Cardiac fibroblast (primary cell): ENCODE results near the gene RARA.
A peak's percentile ranks its signal among the peaks of the same experiment; 100 is the strongest.

Experiments used
- DNase-seq, 2 donors: peaks; one replicate each; pipeline versions ENCODE4 v3.0.0 to v3.0.0-alpha.2; 2010; ENCODE audit warnings: low read depth in 2 of 2
- H3K4me3 ChIP-seq, 2 donors: replicated peaks in 1 of 2; 1 replicate in 1 of 2; 2 replicates in 1 of 2; pipeline ENCODE4 v1.5.1; 2011; ENCODE audit warnings: low read depth in 2 of 2, low read length in 2 of 2, mild to moderate bottlenecking in 2 of 2, moderate library complexity in 1 of 2
- CTCF ChIP-seq: IDR thresholded peaks from one replicate; pipeline ENCODE4 v1.5.1; 2011; ENCODE audit warnings: low read depth, mild to moderate bottlenecking, low read length, inconsistent platforms

The RARA gene

DNA sequence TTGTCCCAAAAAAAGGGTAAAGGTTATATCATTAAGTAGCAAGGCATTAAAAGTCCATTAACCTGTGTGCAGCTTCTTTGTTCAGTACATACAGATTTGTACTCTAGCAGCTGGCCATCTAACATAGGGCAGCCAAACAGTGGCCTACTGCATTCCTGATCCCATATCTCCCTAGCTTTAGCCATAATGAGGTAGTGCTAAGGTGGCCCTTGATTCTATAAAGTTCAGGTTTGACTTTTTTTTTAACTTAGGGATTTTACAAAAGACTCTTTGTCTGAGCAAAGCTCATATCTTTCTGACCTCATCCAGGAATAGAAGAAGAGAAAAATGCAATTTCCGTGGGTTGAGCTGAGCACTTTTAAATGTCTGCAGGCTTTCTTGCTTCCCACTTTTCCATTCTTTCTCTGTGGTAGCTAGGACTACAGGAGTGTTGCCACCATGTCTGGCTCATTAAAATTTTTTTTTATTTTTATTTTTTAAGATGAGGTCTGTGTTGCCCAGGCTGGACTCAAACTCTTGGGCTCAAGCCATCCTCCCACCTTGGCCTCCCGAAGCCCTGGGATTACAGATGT, 40.8 kb upstream of the RARA start:
- H3K4me3 ChIP-seq, result no peak overlapping the region
- DNase-seq, result no peak
- no peak for TF ChIP-seq CTCF

DNA sequence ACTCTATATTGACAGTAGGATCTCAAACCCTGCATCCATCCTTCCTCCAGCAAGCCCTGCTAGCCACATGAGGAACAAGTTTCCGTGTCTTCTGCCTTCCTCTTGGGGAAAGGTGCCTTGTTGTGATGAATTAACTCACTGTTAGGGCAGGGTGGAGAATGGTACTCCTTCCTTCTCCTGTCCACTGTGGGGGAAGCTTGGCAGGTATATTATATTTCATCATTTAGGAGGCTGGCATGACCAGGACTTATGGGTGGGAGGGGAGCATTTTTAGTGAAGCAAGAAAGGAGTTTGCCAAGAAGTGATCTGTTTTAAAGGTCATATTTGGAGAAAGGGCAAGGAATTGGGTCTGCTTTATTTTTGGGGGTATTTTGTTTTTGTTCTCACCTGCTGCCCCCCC, 30.6 kb upstream of the RARA start:
- H3K4me3 ChIP-seq, result no peak overlapping the region
- DNase-seq, result no peak
- TF ChIP-seq CTCF, result no peak

DNA sequence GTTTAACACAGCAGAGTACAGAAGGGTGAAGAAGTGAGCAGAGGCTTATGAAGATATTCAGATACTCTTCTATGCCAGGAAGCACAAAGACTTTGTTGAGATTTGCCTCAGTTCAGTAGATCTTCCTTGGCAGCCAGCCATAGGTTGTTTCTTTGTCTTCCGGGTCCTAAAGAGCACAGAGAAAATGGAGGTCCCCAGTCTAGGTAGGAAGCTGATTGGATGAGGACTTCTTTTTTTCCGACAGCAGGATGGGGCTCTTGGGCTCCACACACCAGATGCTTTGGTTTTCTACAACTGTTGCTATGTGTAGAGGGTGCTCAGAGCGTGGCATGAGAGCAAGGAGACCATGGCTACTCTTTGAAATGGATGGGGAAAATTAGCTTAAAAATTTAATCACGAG, 29.6 kb upstream of the RARA start:
- TF ChIP-seq CTCF, result no peak
- H3K4me3 ChIP-seq, result no peak overlapping the region
- no peak for DNase-seq

DNA sequence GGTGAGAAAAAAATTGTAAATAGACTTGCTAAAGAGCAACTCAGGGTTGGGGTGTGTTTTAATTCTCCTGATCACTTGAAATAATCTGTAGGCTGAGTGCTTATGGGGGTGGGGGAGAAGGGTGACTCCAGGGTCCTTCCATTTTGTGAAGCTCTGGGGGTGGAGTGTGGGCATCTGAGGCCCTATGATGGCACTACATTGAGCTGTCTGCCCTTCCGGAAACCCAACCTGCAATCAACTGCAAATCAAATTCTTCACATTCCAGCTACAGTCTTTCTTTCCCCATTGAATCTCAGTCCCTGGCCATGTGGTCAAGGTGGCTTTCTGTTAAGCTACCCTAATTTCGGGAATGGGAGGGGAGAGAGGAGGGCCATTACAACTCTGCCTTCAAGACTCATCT, 27.3 kb upstream of the RARA start:
- TF ChIP-seq CTCF, result no peak
- no peak overlapping the region for H3K4me3 ChIP-seq
- no peak for DNase-seq

GRCh38 chr17:40283662-40284061, 25.3 kb upstream of the RARA start:
- peak; percentile 72 to 89 for DNase-seq
- peak overlapping the region in 1 of 2 donors; percentile 14 for H3K4me3 ChIP-seq
- TF ChIP-seq CTCF, result no peak

- peak overlapping the region in 1 of 2 donors; percentile 14 for H3K4me3 ChIP-seq
- peak; percentile 76 to 78 for DNase-seq
- TF ChIP-seq CTCF, result peak; percentile 47
Observed at GRCh38 chr17:40284085-40284713, 24.8 kb upstream of the RARA start.

GRCh38 chr17:40286473-40286872, 22.5 kb upstream of the RARA start:
- no peak for TF ChIP-seq CTCF
- no peak overlapping the region for H3K4me3 ChIP-seq
- DNase-seq, result no peak
